Lung microvascular endothelial cell (primary cell): ENCODE results near the gene ADH1B. TPM values are rescaled to one million over a fixed set of nuclear protein-coding genes. Genes with fewer than 3 reads are reported as not detected.

Source experiments
- total RNA-seq: library from RNA; depleted of rRNA; stranded (reverse); fragments of >200 nt; gene quantifications from 2 replicates; pipeline ENCODE4 v1.2.1, GENCODE V29; 2014

Gene ADH1B
- total RNA-seq, 1 donor from 2014 or later: under 0.01 TPM

Other genes starting within 250 kb of the ADH1B start
- gene ADH5, start 232.6 kb downstream of the ADH1B start, total RNA-seq: 36.7 and 50.3 TPM in 2 replicates
- gene ADH4, start 177.1 kb downstream of the ADH1B start, total RNA-seq: not detected in 2 replicates
- gene ADH6, start 102.2 kb downstream of the ADH1B start, total RNA-seq: not detected in 2 replicates
- not detected in 2 replicates for gene ADH1A, start 30.4 kb downstream of the ADH1B start, total RNA-seq
- gene ADH1C, start 31.3 kb upstream of the ADH1B start, total RNA-seq: not detected in 2 replicates
- gene ADH7, start 113.9 kb upstream of the ADH1B start, total RNA-seq: not detected in 2 replicates
- gene C4orf17, start 189.6 kb upstream of the ADH1B start, total RNA-seq: not detected in 2 replicates
- 4.8 and 5.0 TPM in 2 replicates for gene TRMT10A, start 242.6 kb upstream of the ADH1B start, total RNA-seq